NB4 (cell line): Measurements from ENCODE around the gene PPP1R3D.

ENCODE experiments used
- CTCF ChIP-seq: IDR thresholded peaks from one replicate; pipeline ENCODE4 v1.5.1; 2012; ENCODE audit warnings: low read depth, low read length
- MYC ChIP-seq: IDR thresholded peaks from 2 replicates; pipeline ENCODE4 v1.6.1; 2011; ENCODE audit warnings: low read depth, low read length

- TF ChIP-seq CTCF (no peak), MYC (no peak)
Observed at GRCh38 chr20:59962155-59962554, 22.1 kb upstream of the PPP1R3D start.
